NCI-H2196 (cell line): ENCODE measurements around the gene OR51B4.
"Not testable (repeated sequence)": the region's sequence is repeated elsewhere in the genome, so short reads cannot be mapped to it uniquely, and the experiment has no call there.

Experiments used
- DNase-seq: peaks from one replicate; lab custom pipeline; 2025; ENCODE audit not compliant: unreplicated experiment; lab: John Stamatoyannopoulos, UW

OR51B4 gene, protein sequence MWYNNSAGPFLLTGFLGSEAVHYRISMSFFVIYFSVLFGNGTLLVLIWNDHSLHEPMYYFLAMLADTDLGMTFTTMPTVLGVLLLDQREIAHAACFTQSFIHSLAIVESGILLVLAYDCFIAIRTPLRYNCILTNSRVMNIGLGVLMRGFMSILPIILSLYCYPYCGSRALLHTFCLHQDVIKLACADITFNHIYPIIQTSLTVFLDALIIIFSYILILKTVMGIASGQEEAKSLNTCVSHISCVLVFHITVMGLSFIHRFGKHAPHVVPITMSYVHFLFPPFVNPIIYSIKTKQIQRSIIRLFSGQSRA

DNA sequence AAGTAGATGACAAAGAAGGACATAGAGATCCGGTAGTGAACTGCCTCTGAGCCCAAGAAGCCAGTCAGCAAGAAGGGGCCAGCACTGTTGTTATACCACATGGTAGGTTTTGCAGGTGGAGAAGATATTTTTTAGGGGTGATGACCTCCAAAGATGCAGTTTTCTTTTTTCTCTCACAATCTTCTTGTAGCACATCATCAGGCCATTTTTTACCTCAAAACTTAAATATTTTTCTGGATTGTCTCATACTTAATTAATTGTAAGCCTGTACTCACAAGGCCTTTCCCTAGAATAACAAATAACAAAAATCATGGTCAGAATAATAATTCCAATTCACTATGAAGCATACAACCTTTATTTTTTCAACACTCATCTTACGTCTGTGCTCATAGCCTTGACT, at the start of gene OR51B4:
Gene OR51B4, minus strand, starts transcription at position 101 of the 400 bp plus-strand sequence. Its CDS starts 0 bp downstream, at position 101.
- DNase-seq, result no peak

DNA sequence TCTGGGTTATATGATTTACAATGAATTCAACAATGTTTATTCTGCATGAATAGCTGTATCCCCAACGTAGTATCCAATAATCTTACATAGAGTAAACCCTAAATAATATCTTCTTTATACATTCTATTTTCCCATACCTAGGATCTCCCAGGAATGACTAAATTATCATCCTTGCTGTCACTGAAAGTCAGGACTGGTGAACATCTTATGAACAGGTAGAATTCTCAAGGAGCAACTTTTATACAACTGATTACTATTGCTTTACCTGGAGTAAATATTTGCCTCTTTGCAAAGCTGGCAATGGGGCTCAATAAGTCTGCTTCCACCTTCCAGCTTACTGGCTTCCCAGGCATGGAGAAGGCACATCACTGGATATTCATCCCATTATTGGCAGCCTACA, 49.5 kb upstream of the OR51B4 start, which contains the start of gene OR51B6:
Gene OR51B6, plus strand, starts transcription at position 301 of the 400 bp plus-strand sequence. Its CDS starts 0 bp downstream, at position 301.
- no peak for DNase-seq

DNA sequence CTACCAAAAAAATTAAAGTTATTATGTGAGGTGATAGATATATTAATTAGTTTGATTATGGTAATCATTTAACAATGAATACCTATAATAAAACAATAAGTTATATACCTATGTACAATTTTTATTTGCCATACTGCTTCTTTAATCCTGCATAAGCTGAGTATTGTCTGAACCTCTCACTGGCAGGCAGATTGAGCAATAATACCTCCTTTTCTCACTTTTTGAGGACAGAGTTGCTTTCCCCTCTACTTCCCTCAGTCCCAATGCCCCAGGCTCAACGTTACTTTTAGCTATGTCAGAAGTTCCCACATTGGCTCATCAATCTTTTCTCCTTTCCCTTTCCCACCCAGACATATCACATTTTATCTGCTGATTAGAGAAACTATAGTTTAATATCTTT, 47.8 kb upstream of the OR51B4 start:
- DNase-seq, result no peak

GRCh38 chr11:5348551-5349194, 46.9 kb upstream of the OR51B4 start:
- no peak for DNase-seq

- DNase-seq, result no peak
Measured at GRCh38 chr11:5345831-5346230, 44.1 kb upstream of the OR51B4 start.

DNA sequence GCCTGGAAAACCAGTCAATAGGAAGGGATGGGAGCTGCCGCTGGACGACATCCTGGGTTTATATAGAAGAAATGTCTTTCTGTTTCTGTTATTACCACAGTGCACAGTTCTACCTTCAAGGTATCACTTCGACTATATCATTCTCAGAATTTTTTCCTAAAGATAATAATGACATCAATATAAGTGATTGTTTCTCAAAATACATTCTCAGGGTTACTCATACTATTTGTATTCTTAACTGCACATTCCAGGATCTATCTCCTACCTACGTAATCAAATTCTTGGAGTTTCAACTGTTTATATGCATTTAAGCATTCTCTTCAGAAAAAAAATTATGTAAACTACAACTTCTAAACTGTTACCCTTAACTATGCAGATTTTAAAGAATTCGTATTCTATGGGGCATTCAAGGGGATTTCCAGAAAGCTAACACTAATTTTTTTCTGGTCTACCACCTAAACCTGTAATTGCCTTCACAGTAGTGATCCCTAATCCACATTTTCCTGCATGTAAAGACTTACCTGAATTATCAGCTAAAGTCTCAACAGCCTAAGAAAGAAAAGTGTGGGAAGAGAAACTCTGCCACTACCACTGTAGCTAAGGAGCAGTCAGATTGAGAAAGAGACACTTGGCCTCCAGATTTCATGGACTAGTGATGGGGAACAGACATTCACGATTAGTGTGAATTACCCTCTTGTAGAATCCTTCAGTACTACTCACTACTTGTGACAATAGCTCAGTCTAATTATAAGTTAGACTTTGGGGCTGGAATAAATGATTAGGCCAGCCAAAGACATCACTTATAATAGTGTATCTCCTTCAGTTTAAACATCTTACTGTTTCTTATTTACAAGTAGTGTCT, 42.0 kb upstream of the OR51B4 start, which contains the start of gene OR51B5:
Gene OR51B5, minus strand, starts transcription at position 51 of the 862 bp plus-strand sequence. Its CDS starts 0 bp downstream, at position 51.
- DNase-seq, result no peak

DNA sequence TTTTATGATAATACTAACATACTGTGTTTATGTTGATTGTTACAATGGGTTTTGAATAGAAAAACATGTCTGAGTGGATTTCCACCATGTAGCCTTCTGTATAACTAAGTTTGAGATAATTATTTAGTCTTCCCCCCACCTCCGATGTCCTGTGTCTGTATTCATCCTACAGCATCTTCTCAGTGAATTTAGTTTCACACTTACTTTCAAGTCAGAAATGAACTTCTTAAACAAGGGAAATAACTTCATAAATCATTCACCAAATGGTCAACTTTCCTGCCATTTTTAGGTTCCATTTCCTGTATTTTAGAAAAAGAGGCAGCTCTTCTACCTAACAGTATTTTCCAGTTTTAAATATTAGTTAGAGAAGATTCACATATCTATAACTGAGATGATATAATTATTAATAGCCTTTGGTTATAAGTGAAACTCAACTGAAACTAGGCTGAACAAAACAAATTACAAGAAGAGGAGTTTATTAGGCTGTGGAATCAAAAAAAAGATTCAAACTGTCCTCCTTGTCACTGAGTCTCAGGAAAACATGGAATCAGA, 38.1 kb upstream of the OR51B4 start:
- no peak for DNase-seq

DNA sequence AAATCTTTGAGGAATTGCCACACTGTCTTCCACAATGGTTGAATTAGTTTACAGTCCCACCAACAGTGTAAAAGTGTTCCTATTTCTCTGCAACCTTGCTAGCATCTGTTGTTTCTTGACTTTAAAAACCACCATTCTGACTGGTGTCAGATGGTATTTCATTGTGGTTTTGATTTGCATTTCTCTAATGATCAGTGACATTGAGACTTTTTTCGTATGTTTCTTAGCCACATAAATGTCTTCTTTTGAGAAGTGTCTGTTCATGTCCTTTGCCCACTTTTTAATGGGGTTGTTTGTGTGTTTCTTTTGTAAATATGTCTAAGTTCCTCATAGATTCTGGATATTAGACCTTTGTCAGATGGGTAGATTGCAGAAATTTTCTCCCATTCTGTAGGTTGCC, 35.5 kb upstream of the OR51B4 start:
- not testable (repeated sequence) for DNase-seq

DNA sequence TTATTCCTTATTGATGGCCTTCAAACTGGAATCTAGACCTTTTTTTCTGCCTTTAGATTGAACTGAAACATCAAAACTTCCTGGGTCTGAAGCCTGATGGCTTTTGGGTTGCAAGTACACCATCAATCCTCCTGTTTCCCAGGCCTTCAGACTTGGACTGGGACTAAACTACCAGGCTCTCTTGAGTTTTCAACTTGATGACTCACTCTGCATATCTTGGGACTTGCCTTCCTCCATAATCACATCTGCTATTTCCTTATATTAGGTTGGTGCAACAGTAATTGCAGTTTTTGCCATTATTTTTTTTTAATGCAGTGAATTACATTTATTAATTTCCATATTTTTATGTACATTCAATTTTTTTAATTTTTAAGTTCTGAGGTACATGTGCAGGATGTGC, 34.6 kb upstream of the OR51B4 start:
- no peak for DNase-seq

DNA sequence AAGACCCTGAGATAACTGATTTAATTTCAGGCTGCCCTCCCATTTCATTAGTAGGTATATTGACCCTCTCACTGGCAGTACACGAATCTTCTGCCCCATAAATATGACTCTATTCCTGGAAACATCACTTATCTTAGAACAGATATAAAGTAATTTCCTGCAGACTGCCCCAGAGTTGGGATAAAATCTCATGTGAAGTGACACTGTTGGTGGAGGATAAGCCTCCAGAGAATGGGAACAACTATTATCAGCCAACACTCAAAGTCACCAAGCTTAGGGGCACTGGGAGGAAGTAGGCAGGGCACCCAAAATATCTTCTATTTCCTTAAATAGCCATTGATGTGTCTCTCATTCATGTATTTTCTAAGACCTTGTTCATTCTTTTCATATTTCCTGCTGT, 33.4 kb upstream of the OR51B4 start:
- no peak for DNase-seq

DNA sequence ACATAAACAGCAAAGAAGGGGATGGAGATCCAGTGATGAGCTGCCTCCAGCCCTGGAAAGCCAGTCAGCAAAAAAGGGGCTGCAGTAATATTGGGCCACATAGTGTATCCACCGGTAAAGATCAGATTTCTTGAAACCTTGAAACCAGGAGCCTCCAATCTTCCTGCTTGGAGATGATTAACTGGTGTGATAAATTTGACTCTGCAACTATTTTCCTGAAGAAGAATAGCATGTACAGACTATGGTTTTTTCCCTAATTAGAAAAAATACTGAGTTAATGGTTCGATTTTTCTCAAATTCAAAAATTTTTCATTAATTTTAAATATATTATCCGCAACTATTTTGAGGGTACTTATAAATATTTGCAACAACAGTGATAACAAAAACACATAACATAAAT, 22.5 kb upstream of the OR51B4 start, which contains the start of gene OR51B2:
Gene OR51B2, minus strand, starts transcription at position 101 of the 400 bp plus-strand sequence. Its CDS starts 0 bp downstream, at position 101.
- DNase-seq, result no peak

DNA sequence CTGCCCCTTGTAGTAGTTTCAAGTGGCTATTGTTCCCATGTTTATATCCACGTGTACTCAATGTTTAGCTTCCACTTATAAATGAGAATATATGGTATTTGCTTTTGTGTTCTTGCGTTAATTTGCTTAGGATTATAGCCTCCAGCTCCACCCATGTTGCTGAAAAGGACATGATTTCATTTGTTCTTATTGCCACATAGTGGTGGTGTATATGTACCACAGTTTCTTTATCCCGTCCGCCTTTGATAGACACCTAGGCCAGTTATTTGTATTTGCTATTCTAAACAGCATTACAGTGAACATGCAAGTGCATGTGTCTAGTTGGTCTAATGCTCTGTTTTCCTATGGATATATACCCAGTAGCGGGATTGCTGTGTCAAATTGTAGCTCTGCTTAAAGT, 15.5 kb upstream of the OR51B4 start:
- no peak for DNase-seq

GRCh38 chr11:5313326-5314023, 11.7 kb upstream of the OR51B4 start:
- DNase-seq, result not testable (repeated sequence)

- no peak for DNase-seq
Measured at GRCh38 chr11:5310423-5310822, 8.7 kb upstream of the OR51B4 start.

GRCh38 chr11:5307256-5308019, 5.7 kb upstream of the OR51B4 start:
- DNase-seq, result no peak

DNA sequence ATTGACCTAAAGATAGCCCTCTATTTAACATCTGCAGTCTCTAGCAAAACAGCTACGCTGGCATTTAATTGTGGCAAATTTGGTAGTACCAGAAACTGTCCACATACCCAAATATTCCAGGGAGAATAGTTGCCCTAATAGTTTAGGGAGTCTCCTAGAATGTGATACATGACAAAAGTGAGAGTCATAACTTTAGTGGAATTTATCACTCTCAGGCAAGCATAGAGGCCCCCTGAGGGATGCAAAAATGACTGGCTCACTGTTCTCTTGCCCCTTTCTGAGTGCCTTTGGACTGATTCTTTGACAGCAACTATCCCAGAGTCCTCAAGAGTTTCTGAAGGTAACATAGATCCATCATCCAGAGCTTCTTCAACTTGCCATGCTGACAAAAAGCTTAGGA, 2.3 kb upstream of the OR51B4 start:
- DNase-seq, result no peak

GRCh38 chr11:5303626-5304025, 1.9 kb upstream of the OR51B4 start:
- no peak for DNase-seq

GRCh38 chr11:5300251-5300650, 1.5 kb downstream of the OR51B4 start:
- DNase-seq, result no peak

DNA sequence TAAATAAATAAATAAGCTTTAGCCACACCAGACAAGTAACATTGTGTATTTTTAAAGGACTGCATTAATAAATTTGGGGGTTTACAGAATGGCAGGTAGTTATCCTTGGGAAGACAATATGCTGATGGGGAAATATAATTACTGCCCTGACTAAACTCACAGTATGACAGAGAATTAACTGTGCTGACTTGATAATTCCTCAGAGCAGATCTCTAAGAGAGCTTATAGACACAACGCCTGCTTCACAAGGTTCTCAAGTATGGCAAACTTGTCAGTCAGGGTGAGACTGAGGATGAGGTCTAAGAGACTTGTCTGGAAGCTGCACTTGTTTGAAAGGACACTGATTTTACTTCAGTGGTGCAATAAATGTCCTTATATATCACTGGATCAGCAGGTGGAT, 3.3 kb downstream of the OR51B4 start:
- DNase-seq, result no peak
